SH-SY5Y (cell line): ENCODE measurements around the gene GPC5.

ENCODE experiments used
- GATA2 ChIP-seq: IDR thresholded peaks from 2 replicates; pipeline ENCODE4 v1.6.1; 2011; ENCODE audit warnings: mild to moderate bottlenecking, low read depth, low read length
- GATA3 ChIP-seq: IDR thresholded peaks from 2 replicates; pipeline ENCODE4 v1.6.1; 2011; ENCODE audit warnings: low read depth, mild to moderate bottlenecking, low read length, moderate library complexity

- no peak for TF ChIP-seq GATA3
- TF ChIP-seq GATA2: no peak
Observed at GRCh38 chr13:91709180-91709579, 310.8 kb downstream of the GPC5 start.
